Right atrium auricular region (tissue), 2 donors: Measurements from ENCODE around the gene RBBP7. TPM values are rescaled to one million over a fixed set of nuclear protein-coding genes. Genes with fewer than 3 reads are reported as not detected.

Source experiments
- DNase-seq: peaks from one replicate; pipeline ENCODE4 v3.0.0-alpha.2; 2019; ENCODE audit warnings: low spot score
- H3K27ac ChIP-seq, 2 donors: fragments of 200-600 bp; sonication (generic); 1 replicate in 1 of 2; 2 replicates in 1 of 2; pipeline ENCODE4 v1.5.1; 2016 to 2019
- H3K27me3 ChIP-seq, 2 donors: fragments of 200-600 bp; sonication (generic); one replicate each; pipeline versions ENCODE4 v1.5.1 to v1.6.0; 2017 to 2019
- H3K36me3 ChIP-seq: fragments of 200-600 bp; sonication (generic); one replicate; pipeline ENCODE4 v1.5.1; 2016
- H3K4me1 ChIP-seq, 2 donors: fragments of 200-600 bp; sonication (generic); one replicate each; pipeline versions ENCODE4 v1.5.1 to v1.6.0; 2017 to 2019
- H3K4me3 ChIP-seq, 2 donors: fragments of 200-600 bp; sonication (generic); 1 replicate in 1 of 2; 2 replicates in 1 of 2; pipeline ENCODE4 v1.5.1; 2017 to 2019; ENCODE audit warnings: mild to moderate bottlenecking in 1 of 2, moderate library complexity in 1 of 2
- H3K9me3 ChIP-seq, 2 donors: fragments of 200-600 bp; sonication (generic); one replicate each; pipeline ENCODE4 v1.5.1; 2019
- total RNA-seq, 2 donors: library from RNA; depleted of rRNA; stranded (reverse); fragments of >200 nt; gene quantifications; one replicate each; pipeline ENCODE4 v1.1.0, GENCODE V29; 2016
- TF ChIP-seq, protein P1 (sequence below), 2 donors: fragments of 200-600 bp; sonication (generic); IDR thresholded peaks; one replicate each; pipeline ENCODE4 v1.5.1; 2019; ENCODE audit warnings: antibody characterized with exemption in 2 of 2

RBBP7 gene
- total RNA-seq, 2 donors from 2014 or later = 70.7 to 72.2 TPM

DNA sequence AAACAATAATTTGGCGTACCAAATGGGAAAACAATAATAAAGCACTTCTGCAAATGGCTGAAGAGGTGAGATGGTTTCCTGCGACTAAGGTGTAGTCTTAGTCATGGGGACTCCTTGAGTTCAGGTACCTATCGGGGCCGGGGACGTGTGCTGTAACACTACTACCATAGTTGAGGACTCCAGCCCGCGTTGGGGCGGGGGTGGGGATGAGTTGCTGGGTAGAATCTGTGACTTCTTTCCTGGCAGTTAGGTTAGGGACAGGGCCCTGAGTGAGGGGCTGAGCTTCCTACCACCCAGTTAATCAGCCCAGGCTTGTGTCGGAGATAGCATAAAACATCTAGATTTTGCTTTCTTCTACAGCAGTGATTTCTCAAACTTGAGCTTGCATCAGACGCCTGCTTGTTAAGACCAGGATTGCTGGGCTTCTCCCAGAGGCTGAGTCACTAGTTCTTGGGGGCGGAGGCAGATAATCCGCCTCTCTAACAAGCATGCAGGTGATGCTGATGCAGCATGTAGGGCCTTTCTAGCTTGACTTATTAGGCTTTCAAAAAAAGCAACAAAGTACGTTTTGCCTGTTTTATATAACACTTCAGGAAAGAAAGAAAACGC lies 30.2 kb downstream of the RBBP7 start:
- Histone ChIP-seq H3K36me3 (peaks cover 38% of the 10 kb centered on the region), H3K27me3 (no peaks in the 10 kb centered on the region), H3K9me3 (no peaks in the 10 kb centered on the region), H3K4me3 (no peak overlapping the region), H3K4me1 (peaks cover 0 to 18% of the 10 kb centered on the region in 2 donors), H3K27ac (peak overlapping the region in 1 of 2 donors; percentile 57)
- TF ChIP-seq, protein P1, sequence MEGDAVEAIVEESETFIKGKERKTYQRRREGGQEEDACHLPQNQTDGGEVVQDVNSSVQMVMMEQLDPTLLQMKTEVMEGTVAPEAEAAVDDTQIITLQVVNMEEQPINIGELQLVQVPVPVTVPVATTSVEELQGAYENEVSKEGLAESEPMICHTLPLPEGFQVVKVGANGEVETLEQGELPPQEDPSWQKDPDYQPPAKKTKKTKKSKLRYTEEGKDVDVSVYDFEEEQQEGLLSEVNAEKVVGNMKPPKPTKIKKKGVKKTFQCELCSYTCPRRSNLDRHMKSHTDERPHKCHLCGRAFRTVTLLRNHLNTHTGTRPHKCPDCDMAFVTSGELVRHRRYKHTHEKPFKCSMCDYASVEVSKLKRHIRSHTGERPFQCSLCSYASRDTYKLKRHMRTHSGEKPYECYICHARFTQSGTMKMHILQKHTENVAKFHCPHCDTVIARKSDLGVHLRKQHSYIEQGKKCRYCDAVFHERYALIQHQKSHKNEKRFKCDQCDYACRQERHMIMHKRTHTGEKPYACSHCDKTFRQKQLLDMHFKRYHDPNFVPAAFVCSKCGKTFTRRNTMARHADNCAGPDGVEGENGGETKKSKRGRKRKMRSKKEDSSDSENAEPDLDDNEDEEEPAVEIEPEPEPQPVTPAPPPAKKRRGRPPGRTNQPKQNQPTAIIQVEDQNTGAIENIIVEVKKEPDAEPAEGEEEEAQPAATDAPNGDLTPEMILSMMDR (IDR thresholded peaks at IDR 0.05) = no peak
- DNase-seq = no peak

DNA sequence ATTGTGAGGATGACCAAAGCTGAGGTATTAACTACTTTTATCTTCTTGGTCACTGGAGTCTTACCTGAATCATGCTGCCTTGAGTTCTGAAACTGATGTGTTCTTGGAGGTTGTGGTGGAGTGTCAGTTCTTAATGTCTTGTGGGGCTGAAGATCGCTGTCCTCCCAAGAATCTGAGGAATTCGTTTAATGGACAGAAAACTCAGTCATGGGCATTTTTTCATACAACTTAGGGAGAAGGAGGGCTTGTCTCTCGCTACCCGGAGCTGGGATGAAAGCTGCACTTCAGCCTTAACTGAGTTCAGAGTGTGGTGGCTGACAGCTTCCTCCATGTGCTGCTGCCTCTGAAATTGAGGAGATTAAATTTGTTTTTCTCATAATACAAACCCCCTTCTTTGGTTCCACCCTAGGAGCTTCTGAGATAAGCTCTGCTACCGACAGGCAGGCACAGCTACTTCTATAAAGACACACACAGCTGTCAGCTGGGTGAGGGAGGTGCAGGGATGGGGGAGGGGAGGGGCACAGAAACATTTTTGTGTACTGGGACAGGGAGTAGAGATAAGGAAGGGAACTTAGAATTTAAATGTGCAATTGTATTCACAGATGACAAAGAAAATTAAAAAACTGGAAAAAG lies 30.8 kb downstream of the RBBP7 start:
- no peak overlapping the region for H3K4me3 ChIP-seq
- TF ChIP-seq, protein P1 (IDR thresholded peaks at IDR 0.05) = no peak
- H3K36me3 ChIP-seq = peaks cover 35% of the 10 kb centered on the region
- no peak for DNase-seq
- peak overlapping the region in 1 of 2 donors; percentile 57 for H3K27ac ChIP-seq
- no peaks in the 10 kb centered on the region for H3K9me3 ChIP-seq
- peaks cover 0 to 18% of the 10 kb centered on the region in 2 donors for H3K4me1 ChIP-seq
- H3K27me3 ChIP-seq = no peaks in the 10 kb centered on the region

DNA sequence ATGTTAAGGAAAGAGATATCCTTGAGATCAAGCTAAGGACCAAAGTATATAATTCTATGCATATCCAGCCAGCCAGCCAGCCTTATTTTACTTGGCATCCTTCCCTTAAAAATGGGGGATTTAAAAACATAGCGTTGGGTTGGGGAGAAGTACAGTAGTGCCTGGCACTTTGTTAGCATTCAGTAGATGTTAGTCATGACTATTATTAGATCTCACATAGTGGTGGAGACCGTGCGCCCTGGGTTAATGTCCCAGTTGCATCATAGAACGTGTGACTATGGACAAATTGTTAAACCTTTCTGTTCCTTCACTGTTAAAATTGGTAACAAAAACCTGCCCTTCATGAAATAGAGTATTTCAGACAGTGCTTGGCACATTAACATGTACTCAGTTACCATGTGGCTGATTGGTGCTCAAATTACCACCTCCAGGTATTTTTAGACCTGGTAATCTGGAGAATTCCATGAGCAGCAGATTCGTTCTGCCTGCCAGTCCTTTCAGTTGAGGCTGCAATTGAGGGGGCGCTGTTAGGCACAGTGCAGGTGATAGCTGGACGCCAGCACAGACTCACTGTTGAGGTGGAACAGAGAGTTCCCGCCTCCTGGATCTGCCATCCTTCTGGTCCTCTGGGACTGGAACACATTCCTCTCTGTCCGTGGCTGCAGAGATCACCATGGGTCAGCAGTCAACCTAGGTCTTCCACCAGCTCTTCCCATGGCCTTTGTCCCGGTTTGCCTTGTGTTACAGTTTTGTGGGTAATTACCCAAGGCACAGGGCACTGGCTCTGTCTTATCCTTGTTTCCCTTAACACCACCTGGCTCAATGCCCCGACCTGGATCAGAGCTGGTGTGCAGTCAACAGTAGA lies 31.7 kb downstream of the RBBP7 start:
- Histone ChIP-seq H3K9me3 (no peaks in the 10 kb centered on the region), H3K27me3 (no peaks in the 10 kb centered on the region), H3K4me1 (peaks cover 0 to 18% of the 10 kb centered on the region in 2 donors), H3K36me3 (peaks cover 44% of the 10 kb centered on the region), H3K27ac (peak overlapping the region; percentile 36 to 57), H3K4me3 (no peak overlapping the region)
- DNase-seq = no peak
- TF ChIP-seq, protein P1 (IDR thresholded peaks at IDR 0.05) = no peak

DNA sequence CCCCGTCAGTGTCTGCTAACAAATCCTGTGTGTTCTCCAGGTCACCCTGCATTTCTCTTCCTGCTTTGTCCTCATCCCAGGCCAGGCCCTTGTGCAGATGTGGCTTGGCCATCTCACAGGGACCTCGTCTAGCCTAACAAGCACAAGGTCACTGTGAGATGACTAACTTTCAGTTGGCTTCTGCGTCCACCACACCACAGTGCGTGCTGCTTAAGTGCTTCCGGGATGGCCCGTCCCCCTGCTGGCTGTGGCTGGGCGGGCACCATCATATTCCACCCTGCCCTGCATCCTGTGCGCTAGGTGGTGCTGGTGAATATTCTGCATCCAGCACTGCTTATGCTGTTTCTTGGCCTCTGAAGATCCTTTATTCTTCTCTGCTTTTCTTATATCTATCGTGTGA lies 33.8 kb downstream of the RBBP7 start:
- H3K36me3 ChIP-seq = peaks cover 41% of the 10 kb centered on the region
- no peak for DNase-seq
- no peak overlapping the region for H3K4me3 ChIP-seq
- H3K27ac ChIP-seq = no peak overlapping the region
- H3K9me3 ChIP-seq = no peaks in the 10 kb centered on the region
- H3K27me3 ChIP-seq = no peaks in the 10 kb centered on the region
- TF ChIP-seq, protein P1 (IDR thresholded peaks at IDR 0.05) = peak in 1 of 2 donors; percentile 27
- H3K4me1 ChIP-seq = peaks cover 0 to 18% of the 10 kb centered on the region in 2 donors

DNA sequence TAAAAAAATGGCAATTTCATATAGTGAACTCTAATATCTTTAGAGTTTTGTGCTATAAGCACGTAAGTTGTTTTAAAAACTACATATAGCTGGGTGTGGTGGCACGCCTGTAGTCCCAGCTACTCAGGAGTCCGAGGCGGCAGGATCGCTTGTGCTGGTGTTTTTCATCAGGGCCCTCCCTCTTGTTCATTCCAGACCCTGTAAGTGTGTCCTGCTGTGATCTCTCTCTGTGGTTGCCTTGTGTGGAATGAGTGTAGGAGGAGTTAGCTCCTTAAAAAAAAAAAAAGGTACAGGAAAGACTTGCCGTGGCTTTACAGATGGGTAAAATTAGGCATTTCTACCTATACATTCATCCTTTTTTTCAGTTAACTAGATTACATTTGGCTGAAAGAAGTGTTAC lies 35.4 kb downstream of the RBBP7 start:
- H3K27ac ChIP-seq = no peak overlapping the region
- TF ChIP-seq, protein P1 (IDR thresholded peaks at IDR 0.05) = no peak
- H3K36me3 ChIP-seq = peaks cover 32% of the 10 kb centered on the region
- peaks cover 0 to 17% of the 10 kb centered on the region in 2 donors for H3K4me1 ChIP-seq
- no peak overlapping the region for H3K4me3 ChIP-seq
- DNase-seq = no peak
- no peaks in the 10 kb centered on the region for H3K9me3 ChIP-seq
- no peaks in the 10 kb centered on the region for H3K27me3 ChIP-seq
